Prostate gland (tissue), 2 donors: ENCODE data around the gene SMIM1. TPM values are rescaled to one million over a fixed set of nuclear protein-coding genes. Genes with fewer than 3 reads are reported as not detected.

Experiments used
- DNase-seq: peaks from one replicate; pipeline ENCODE4 v3.0.0-alpha.2; 2019; ENCODE audit warnings: low spot score
- H3K27ac ChIP-seq, 2 donors: fragments of 200-600 bp; sonication (generic); 2 replicates each; pipeline ENCODE4 v1.5.1; 2017 to 2019
- H3K27me3 ChIP-seq: fragments of 200-600 bp; sonication (generic); replicated peaks from 2 replicates; pipeline ENCODE4 v1.5.1; 2019; ENCODE audit not compliant: insufficient read depth
- H3K36me3 ChIP-seq, 2 donors: fragments of 200-600 bp; sonication (generic); 1 replicate in 1 of 2; 2 replicates in 1 of 2; pipeline versions ENCODE4 v1.5.1 to v1.8.1; 2017 to 2019
- H3K4me1 ChIP-seq: fragments of 200-600 bp; sonication (generic); replicated peaks from 2 replicates; pipeline ENCODE4 v1.5.1; 2019
- H3K4me3 ChIP-seq, 2 donors: fragments of 200-600 bp; sonication (generic); 2 replicates each; pipeline ENCODE4 v1.5.1; 2017 to 2019
- H3K9me3 ChIP-seq: fragments of 200-600 bp; sonication (generic); 2 replicates; pipeline ENCODE4 v1.5.1; 2017
- CTCF ChIP-seq, 4 experiments: fragments of 200-600 bp in 2 of 4; fragments of 450-650 bp in 2 of 4; sonication (generic) in 2 of 4; IDR thresholded peaks; 1 replicate in 3 of 4; 2 replicates in 1 of 4; pipeline ENCODE4 v1.5.1; 2016 to 2019; ENCODE audit warnings: antibody characterized with exemption in 4 of 4, mild to moderate bottlenecking in 2 of 4, moderate library complexity in 2 of 4
- POLR2A ChIP-seq: fragments of 450-650 bp; IDR thresholded peaks from one replicate; pipeline ENCODE4 v1.6.1; 2016; ENCODE audit warnings: antibody characterized with exemption, mild to moderate bottlenecking
- POLR2AphosphoS5 ChIP-seq: sonication (generic); formaldehyde crosslinking; IDR thresholded peaks from one replicate; pipeline ENCODE4 v1.6.1; 2017; ENCODE audit warnings: antibody characterized with exemption
- WGBS: methylation state at CpG from one replicate; pipeline ENCODE4 v1.1.5; 2018; 5-methylcytosine and 5-hydroxymethylcytosine counted together
- intact Hi-C: fragments of 100-400 bp; cut with DNase I; formaldehyde crosslinking; loops from one replicate; pipeline ENCODE4 v1.14.2; 2022
- total RNA-seq, 2 donors: library from RNA; depleted of rRNA; stranded (reverse); fragments of >200 nt; gene quantifications; one replicate each; pipeline ENCODE4 v1.1.0, GENCODE V29; 2016

The SMIM1 gene
- total RNA-seq, 2 donors from 2014 or later = 17.7 to 148 TPM

DNA sequence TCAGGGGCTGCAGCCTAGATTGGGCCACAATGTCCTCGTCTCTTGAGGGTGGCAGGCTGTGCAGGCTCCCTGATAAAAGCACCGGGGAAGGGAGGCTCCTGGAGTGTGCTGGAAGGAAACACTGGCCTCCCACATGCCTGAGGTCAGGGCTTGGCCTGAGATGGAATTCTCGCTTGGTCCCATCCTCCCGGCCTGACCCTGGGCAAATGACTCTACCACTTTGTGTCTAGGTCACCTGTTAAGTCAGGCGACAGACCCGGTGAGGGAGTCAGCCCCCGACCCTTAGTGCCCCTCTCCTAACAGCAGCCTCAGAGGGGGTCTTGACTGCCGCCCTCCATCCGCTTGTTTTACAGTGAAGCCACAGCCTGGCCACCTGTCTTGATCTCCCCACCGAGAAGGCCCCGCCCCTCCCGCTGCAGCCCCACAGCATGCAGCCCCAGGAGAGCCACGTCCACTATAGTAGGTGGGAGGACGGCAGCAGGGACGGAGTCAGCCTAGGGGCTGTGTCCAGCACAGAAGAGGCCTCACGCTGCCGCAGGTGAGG lies 2.5 kb downstream of the SMIM1 start:
- 66% methylated on average over 17 of the region's 17 CpGs for WGBS

DNA sequence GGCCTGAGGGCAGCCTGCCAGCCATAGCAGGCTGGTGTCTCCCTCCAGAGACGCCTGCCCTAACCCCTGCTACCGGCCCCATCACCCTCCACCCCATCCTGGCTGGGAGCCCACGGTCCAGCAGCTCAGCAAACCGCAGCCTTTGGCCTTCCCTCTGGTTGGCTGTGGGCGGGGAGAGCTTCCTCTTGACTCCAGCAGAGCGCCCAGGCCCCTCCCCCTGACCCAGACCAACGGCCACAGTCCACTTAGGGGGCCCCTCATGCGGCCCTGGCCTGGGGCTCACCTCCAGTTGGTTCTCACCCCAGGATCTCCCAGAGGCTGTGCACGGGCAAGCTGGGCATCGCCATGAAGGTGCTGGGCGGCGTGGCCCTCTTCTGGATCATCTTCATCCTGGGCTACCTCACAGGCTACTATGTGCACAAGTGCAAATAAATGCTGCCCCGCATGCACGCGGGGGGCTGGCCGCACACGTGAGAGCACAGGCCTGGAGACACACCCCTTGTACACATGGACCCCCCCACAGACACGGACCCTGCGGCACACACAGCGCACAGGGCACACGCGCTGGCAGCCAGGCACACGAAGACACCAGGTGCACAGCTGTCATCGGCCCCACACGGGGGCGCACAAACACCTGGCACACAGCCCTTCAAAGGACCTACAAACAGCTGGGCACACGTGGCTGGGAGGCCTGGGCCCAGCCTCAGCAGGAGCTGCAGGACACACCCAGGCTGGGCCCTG lies 3.1 kb downstream of the SMIM1 start:
- H3K4me1 ChIP-seq = peaks cover 3% of the 10 kb centered on the region
- H3K27ac ChIP-seq = peak overlapping the region; percentile 18 to 32
- H3K27me3 ChIP-seq = no peaks in the 10 kb centered on the region
- no peak for DNase-seq
- intact Hi-C loops = no loop called here
- TF ChIP-seq POLR2A = no peak
- TF ChIP-seq CTCF (IDR thresholded peaks at IDR 0.05) = peak in 3 of 4 experiments; percentile 30 to 45 (median 33)
- 39% methylated on average over 27 of the region's 27 CpGs for WGBS
- H3K9me3 ChIP-seq = no peaks in the 10 kb centered on the region
- no peak overlapping the region for H3K4me3 ChIP-seq
- no peaks in the 10 kb centered on the region for H3K36me3 ChIP-seq

More for the DNA sequence above, 2.5 kb downstream of the SMIM1 start:
- TF ChIP-seq POLR2AphosphoS5 (no peak), CTCF (IDR thresholded peaks at IDR 0.05) (no peak), POLR2A (no peak)
- Histone ChIP-seq H3K27ac (no peak overlapping the region), H3K36me3 (no peaks in the 10 kb centered on the region), H3K4me3 (no peak overlapping the region), H3K4me1 (peaks cover 3% of the 10 kb centered on the region), H3K9me3 (no peaks in the 10 kb centered on the region), H3K27me3 (no peaks in the 10 kb centered on the region)
- intact Hi-C loops = no loop called here
- no peak for DNase-seq

DNA sequence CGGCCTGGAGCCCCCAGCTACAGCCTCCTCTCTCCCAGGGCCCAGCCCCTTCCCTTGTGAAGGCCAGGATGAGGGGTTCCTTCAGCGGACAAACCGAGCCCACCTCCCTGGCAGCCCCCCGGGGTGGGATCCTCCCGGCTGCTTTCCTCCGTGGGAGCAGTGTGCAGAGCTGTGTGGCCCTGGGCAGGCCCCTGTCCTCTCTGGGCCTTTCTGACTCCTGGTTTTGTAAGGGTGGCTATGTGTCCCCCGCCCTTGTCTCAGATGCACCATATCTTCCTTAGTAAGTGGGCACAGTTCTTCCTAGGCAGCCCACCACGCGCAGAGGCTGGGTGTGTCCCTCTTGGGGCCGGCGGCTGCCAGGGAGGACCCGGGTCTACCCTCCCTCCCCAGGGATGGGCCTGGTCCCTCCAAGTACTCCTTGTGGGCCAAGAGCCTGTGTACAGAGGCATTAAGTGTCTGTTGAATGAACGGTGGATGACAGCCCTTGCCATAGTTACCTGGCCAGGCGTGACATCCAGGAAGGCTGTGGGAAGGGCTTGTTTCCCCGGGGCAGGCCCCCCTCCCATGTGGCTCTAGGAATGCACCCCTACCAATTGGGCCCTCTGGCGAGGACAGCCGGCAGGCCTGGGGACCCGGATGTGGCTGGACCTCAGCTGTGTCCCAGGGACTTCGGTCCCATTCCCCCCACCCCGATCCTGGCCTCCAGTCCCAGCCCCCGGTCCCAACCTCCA lies 3.8 kb downstream of the SMIM1 start:
- Histone ChIP-seq H3K9me3 (no peaks in the 10 kb centered on the region), H3K36me3 (no peaks in the 10 kb centered on the region), H3K4me3 (no peak overlapping the region), H3K27ac (peak overlapping the region; percentile 18 to 32), H3K4me1 (peaks cover 3% of the 10 kb centered on the region), H3K27me3 (no peaks in the 10 kb centered on the region)
- intact Hi-C loops = no loop called here
- TF ChIP-seq POLR2AphosphoS5 (peak; percentile 56), CTCF (IDR thresholded peaks at IDR 0.05) (no peak)
- 56% methylated on average over 16 of the region's 21 CpGs for WGBS
- peak; percentile 53 for DNase-seq

DNA sequence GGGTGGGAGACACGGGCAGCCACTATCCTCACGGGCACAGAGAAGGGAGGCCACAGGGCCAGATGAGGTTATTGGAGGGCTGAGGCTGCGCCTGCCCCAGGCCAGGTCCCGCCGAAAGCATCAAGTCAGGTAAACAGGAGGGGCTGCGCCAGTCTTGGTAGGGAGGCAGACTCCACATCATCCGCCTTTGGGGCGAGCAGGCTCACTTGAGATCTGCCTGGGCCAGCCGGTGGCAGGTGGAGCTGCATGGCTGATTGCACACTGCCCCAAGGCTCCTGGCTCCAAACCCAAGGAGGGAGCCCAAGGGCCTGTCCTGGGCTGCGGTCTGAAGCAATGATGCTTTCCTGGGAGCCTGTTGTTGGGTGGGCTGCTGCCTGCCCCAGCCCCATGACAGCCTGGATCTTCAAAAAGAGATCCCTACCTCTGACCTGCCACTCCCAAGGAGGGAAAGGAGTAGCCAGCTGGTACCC lies 4.6 kb downstream of the SMIM1 start:
- Histone ChIP-seq H3K9me3 (no peaks in the 10 kb centered on the region), H3K36me3 (peaks cover 0 to 3% of the 10 kb centered on the region in 2 donors), H3K4me3 (no peak overlapping the region), H3K27ac (no peak overlapping the region), H3K4me1 (peaks cover 3% of the 10 kb centered on the region), H3K27me3 (no peaks in the 10 kb centered on the region)
- TF ChIP-seq CTCF (IDR thresholded peaks at IDR 0.05) (no peak), POLR2AphosphoS5 (no peak), POLR2A (no peak)
- 61% methylated on average over 3 of the region's 10 CpGs for WGBS
- intact Hi-C loops = no loop called here
- no peak for DNase-seq
